NT2/D1 (cell line): ENCODE results near the gene ANKRD6.

Experiments used
- SUZ12 ChIP-seq: IDR thresholded peaks from 2 replicates; pipeline ENCODE4 v1.6.1; 2011; ENCODE audit not compliant: insufficient read length, insufficient read depth; ENCODE audit errors: extremely low read depth
- YY1 ChIP-seq: IDR thresholded peaks from 2 replicates; pipeline ENCODE4 v1.6.1; 2011; ENCODE audit not compliant: insufficient read length, insufficient read depth
- ZNF274 ChIP-seq: IDR thresholded peaks from 2 replicates; pipeline ENCODE4 v1.6.1; 2011; ENCODE audit warnings: mild to moderate bottlenecking, low read depth, low read length

GRCh38 chr6:89393659-89394058 lies 39.3 kb upstream of the ANKRD6 start:
- TF ChIP-seq SUZ12 (no peak), ZNF274 (no peak), YY1 (no peak)
